Activated CD4-positive, alpha-beta T cell treated with anti-CD3 and anti-CD28 coated beads for 48 hours (primary cell): ENCODE results near the gene CC2D2A.
A peak's percentile ranks its signal among the peaks of the same experiment; 100 is the strongest.
"Not testable (repeated sequence)": the region's sequence is repeated elsewhere in the genome, so short reads cannot be mapped to it uniquely, and the experiment has no call there.

Source experiments
- DNase-seq: peaks from one replicate; pipeline ENCODE4 v3.0.0-alpha.2; 2020

The CC2D2A gene

DNA sequence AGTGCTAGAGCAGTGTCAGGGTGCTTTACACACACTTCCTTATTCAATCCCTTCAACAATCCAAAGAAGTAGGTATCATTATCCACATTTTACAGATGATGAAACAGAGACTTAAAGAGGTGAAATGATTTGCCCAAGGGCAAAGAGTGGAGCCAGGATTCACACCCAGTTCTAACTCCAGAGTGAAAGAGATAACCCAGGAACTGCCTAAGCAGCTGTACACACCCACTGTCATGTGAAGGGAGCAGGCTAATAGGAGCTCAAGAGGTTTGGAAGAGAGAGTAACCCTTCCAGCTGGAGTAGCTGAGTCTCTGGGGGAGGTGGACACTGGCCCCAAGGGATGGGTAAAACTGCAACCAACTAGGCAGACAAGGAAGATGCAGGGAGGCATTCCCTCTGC lies 92.9 kb downstream of the CC2D2A start:
- DNase-seq: no peak

DNA sequence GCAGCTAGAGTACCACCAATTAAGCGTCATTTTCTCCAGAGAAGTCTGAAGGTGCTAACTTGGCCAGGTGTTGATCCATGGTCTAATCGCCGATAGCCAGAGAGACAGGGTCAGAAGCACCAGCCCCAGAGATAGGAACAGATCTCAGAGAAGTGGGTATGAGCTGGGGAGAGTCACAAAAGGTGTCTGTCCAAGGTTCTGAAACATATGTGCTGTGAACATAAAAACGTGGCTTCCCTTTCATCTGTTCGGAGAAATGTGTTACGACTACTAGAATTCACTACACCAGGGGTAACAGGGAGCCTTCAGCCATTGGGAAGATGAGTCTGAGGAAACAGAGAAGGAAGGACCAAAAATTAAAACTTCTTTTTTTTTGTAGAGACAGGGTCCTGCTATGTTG lies 94.2 kb downstream of the CC2D2A start:
- DNase-seq: no peak

DNA sequence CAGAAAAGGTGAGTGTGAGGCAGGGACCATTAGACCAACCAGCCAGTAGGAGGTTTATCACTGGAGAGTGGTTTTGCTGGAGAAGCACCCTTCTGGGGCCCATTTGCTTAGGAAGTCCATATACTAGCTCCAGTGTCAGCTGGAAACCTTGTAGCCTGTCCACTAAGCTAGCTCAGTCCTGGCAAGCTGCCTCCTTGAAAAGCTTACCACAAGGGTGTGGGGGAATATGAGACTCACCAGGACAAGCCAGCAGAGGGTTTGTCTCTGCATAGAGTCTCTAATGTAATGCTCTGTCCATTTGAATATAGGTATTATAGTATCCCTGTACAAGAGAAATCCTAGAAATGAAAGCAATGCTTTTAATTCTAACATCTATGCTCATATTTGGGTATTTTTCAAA lies 99.1 kb downstream of the CC2D2A start:
- no peak for DNase-seq

- DNase-seq: no peak
These were observed 100.1 kb downstream of the CC2D2A start for GRCh38 chr4:15569746-15570145.

- DNase-seq: no peak
These were observed 106.3 kb downstream of the CC2D2A start for GRCh38 chr4:15575966-15576365.

- no peak for DNase-seq
These were observed 107.8 kb downstream of the CC2D2A start for GRCh38 chr4:15577508-15577907.

- DNase-seq: no peak
These were observed 115.1 kb downstream of the CC2D2A start for GRCh38 chr4:15584785-15585184.

- no peak for DNase-seq
These were observed 115.6 kb downstream of the CC2D2A start for GRCh38 chr4:15585331-15585730.

GRCh38 chr4:15586066-15586465 lies 116.4 kb downstream of the CC2D2A start:
- DNase-seq: no peak

DNA sequence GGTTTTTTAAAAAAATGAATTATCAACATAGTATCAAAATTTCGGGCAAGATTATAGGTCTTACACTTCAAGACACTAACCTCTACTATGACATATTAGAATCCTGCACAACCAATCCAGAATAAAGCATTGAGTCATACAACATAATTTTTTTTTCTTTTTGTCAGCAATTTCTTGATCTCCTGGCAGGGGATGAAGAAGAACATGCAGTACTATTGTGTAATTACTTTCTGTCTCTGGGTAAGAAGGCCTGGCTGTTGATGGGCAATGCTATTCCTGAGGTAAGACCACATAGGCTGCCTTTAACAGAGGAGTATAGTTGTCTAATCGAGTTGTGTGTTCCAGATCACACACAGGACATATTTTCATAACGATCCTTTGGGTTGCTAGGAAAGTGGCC lies 118.0 kb downstream of the CC2D2A start:
- no peak for DNase-seq

DNA sequence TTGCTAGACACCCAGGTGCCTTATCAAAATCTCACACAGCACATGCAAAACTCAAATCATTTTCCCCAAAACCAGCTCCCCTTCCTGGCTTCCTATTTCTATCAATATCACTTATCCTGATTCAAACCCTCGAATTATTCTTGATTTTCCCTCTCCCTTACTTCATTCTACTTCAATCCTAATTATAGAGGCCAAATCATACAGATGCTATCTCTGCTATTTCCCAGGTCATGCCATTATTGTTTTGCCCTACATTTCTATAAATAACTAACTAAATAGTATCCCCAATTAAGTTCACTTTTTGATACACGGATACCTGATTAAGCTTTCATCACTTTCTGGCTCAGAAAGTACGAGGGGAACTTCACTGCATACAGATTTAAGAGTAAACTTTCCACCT lies 123.1 kb downstream of the CC2D2A start:
- no peak for DNase-seq

DNA sequence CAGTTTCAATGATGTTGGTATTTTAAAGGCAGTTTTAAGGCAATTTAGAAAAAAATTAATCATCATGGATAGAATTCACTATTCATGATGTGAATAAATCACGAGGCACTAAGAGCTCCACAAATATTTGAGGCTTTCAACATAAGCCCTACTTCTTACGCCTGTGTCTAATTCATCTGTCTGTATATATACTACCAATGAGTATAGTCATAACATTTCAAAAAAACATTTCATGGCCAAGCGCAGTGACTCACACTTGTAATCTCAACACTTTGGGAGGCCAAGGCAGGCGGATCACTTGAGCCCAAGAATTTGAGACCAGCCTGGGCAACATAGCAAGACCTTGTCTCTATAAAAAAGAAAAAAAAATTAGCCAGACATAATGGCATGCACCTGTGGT lies 129.0 kb downstream of the CC2D2A start:
- no peak for DNase-seq

- no peak for DNase-seq
These were observed 130.5 kb downstream of the CC2D2A start for GRCh38 chr4:15600176-15600575.

DNA sequence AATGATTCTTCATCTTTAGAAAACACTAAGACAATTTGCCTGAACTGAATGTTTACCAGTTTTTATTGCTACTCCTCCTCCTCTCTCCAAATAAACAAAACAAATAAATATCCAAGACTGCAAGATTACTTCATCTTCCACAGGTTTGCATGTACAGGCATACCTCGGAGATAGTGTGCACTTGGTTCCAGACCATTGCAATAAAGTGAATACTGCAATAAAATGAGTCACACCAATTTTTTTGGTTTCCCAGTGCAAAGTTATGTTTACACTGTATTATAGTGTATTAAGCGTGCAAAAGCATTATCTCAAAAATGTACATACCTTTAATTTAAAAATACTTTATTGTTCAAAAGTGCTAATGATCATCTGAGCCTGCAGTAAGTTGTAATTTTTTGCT lies 132.2 kb downstream of the CC2D2A start:
- no peak for DNase-seq

- no peak for DNase-seq
These were observed 135.9 kb downstream of the CC2D2A start for GRCh38 chr4:15605537-15605936.

DNA sequence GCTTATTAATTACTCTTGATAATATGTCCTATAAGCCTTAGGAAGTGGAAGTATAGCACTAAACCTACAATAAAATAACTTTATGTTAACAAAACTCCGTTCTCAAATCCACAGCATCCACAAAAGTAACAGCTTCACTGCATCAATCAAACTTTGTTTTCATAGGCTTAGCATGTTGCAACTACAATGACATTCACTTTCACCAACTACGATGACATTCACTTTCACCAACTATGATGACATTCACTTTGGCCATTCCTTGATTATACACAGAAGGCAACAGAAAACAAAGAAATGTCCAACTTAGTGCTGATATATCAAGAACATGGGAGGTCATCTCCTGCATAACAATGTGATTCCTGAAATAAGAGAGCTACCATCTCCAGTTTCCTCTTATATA lies 141.2 kb downstream of the CC2D2A start:
- DNase-seq: no peak

DNA sequence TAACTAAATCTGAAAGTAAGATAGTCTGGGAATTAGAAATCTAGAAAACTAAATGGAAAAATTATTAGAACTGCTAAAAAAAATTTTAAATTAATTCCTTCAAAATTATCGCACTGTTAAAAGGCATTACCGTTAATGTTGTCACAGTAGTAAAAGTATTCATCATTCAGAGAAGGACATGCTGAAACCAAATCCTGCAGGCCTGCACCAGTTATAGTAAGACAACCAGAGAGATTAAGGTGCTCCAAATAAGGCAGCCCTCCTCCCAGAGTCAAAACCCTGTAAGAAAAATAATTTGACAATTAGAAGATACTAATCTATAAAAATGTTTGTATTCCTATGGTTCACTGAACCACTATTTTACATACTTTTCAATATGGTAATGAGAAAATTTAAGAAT lies 142.5 kb downstream of the CC2D2A start:
- DNase-seq: no peak

DNA sequence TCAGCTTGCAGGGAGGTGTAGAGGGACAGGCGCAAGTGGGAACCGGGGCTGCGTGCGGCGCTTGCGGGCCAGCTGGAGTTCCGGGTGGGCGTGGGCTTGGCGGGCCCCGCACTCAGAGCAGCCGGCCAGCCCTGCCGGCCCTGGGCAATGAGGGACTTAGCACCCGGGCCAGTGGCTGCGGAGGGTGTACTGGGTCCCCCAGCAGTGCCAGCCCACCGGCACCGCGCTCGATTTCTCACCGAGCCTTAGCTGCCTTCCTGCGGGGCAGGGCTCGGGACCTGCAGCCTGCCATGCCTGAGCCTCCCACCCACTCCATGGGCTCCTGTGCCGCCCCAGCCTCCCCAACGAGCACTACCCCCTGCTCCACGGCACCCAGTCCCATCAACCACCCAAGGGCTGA lies 145.2 kb downstream of the CC2D2A start:
- not testable (repeated sequence) for DNase-seq

DNA sequence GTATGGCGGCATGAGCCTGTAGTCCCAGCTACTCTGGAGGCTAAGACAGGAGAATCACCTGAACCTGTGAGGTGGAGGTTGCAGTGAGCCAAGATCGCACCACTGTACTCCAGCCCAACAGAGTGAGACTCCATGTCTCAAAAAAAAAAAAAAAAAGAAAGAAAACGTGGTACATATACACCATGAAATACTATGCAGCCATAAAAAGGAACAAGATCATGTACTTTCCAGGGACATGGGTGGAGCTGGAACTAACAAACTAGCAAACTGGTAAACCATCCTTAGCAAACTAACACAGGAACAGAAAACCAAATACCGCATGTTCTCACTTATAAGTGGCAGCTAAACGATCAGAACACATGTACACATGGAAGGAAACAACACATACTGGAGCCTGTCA lies 147.7 kb downstream of the CC2D2A start:
- not testable (repeated sequence) for DNase-seq

DNA sequence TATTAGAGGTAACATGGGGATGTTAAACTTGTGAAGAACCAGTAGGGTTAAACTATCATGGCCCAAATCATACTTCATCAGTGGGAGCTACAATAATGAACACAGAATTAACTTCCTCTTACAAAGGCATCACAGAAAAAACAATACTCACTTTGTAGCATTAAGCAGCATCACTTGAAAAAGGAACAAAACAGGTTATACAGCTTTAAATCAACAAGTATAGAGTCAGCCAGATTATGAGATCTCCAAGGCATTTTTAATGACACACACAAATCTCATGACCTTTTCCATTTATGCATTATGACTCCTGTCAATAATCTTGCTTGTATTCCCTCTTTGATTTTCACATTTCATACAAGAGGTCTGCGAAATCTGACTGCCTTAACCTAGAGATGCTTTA lies 167.1 kb downstream of the CC2D2A start:
- DNase-seq: no peak

GRCh38 chr4:15638418-15638817 lies 168.7 kb downstream of the CC2D2A start:
- DNase-seq: no peak

DNA sequence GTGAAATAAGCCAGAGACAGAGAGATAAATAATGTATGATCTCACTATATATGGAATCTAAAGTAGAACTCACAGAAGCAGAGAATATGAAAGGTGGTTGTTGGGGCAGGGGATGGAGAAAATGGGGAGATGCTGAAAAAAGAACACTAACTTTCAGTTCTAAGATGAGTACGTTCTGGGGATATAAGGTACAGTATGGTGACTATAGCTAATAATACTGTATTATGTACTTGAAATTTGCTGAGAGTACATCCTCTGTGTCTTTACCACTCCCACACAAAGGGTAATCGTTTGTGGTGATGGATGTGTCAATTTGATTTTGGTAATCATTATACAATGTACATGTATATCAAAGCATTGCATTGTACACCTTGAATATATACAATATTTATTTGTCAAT lies 178.9 kb downstream of the CC2D2A start:
- no peak for DNase-seq

- DNase-seq: peak; percentile 60
These were observed 180.3 kb downstream of the CC2D2A start for GRCh38 chr4:15649914-15650545.
